Measurements from ENCODE around the gene MTCH1.
"Not testable (repeated sequence)": the region's sequence is repeated elsewhere in the genome, so short reads cannot be mapped to it uniquely, and the experiment has no call there.

GRCh38 chr6:36942329-36942728 lies 43.7 kb downstream of the MTCH1 start:
- not testable (repeated sequence) for TF ChIP-seq POLR2AphosphoS5 (IDR thresholded peaks at IDR 0.05)
- TF ChIP-seq, protein P1, sequence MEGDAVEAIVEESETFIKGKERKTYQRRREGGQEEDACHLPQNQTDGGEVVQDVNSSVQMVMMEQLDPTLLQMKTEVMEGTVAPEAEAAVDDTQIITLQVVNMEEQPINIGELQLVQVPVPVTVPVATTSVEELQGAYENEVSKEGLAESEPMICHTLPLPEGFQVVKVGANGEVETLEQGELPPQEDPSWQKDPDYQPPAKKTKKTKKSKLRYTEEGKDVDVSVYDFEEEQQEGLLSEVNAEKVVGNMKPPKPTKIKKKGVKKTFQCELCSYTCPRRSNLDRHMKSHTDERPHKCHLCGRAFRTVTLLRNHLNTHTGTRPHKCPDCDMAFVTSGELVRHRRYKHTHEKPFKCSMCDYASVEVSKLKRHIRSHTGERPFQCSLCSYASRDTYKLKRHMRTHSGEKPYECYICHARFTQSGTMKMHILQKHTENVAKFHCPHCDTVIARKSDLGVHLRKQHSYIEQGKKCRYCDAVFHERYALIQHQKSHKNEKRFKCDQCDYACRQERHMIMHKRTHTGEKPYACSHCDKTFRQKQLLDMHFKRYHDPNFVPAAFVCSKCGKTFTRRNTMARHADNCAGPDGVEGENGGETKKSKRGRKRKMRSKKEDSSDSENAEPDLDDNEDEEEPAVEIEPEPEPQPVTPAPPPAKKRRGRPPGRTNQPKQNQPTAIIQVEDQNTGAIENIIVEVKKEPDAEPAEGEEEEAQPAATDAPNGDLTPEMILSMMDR (IDR thresholded peaks at IDR 0.05) = not testable (repeated sequence)
